ENCODE results near the gene PXDC1. TPM values are rescaled to one million over a fixed set of nuclear protein-coding genes. Genes with fewer than 3 reads are reported as not detected.

Gene PXDC1
- total and polyA plus RNA-seq, 10 donors, result 17.7 to 51.5 (median 32.0) TPM

DNA sequence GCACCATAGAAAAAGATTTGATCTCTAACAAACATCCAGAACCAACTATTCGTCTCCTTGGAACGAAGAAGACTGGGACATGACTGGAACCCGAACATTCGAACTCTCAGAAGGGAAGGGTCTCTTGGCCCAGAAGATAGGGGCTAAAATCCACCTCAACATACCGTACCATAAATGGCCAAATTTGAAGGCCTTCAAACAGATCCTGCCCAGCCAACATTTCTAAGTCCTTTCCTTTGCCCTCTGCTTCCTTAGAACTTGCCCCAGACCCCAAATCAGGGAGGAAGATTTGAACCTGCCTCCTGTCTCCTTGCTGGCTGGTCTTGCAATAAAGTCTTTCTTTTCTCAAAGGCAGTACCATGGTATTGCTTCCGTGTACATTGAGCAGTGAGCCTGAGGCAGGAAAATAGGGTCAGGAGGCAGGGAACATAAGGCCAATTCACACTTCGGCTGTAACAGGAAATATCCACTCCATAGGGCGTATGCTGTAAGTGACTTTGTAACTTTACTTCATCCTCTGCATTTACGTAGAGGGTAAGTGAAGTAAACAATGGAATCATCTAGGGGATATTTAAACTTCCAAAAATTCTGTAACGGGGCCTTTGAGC, 1.8 kb upstream of the PXDC1 start:
- 70 to 80% (median 72%) methylated on average over 10 of the region's 10 CpGs for WGBS, 5 donors
- peaks cover 0 to 42% (median 17%) of the 10 kb centered on the region in 7 donors for H3K27me3 ChIP-seq (replicated peaks in 1 of 7)
- H3K9me3 ChIP-seq, result no peaks in the 10 kb centered on the region
- TF ChIP-seq POLR2A (IDR thresholded peaks at IDR 0.05) (peak in 1 of 3 donors; percentile 58), POLR2AphosphoS5 (IDR thresholded peaks at IDR 0.05) (peak in 1 of 3 donors; percentile 84)
- TF ChIP-seq, protein P1, sequence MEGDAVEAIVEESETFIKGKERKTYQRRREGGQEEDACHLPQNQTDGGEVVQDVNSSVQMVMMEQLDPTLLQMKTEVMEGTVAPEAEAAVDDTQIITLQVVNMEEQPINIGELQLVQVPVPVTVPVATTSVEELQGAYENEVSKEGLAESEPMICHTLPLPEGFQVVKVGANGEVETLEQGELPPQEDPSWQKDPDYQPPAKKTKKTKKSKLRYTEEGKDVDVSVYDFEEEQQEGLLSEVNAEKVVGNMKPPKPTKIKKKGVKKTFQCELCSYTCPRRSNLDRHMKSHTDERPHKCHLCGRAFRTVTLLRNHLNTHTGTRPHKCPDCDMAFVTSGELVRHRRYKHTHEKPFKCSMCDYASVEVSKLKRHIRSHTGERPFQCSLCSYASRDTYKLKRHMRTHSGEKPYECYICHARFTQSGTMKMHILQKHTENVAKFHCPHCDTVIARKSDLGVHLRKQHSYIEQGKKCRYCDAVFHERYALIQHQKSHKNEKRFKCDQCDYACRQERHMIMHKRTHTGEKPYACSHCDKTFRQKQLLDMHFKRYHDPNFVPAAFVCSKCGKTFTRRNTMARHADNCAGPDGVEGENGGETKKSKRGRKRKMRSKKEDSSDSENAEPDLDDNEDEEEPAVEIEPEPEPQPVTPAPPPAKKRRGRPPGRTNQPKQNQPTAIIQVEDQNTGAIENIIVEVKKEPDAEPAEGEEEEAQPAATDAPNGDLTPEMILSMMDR (IDR thresholded peaks at IDR 0.05 in 8 of 11, conservative IDR thresholded peaks at IDR 0.05 in 3 of 11), result no peak
- peak overlapping the region; percentile 23 to 92 (median 80) for H3K27ac ChIP-seq
- peaks cover 7 to 68% (median 41%) of the 10 kb centered on the region in 6 donors for H3K4me1 ChIP-seq
- DNase-seq, result no peak
- intact Hi-C loops (cut with DNase I; ENCODE audit: low total_unique reads), result no loop called here
- H3K36me3 ChIP-seq, result no peaks in the 10 kb centered on the region
- no peak overlapping the region for H3K4me3 ChIP-seq

DNA sequence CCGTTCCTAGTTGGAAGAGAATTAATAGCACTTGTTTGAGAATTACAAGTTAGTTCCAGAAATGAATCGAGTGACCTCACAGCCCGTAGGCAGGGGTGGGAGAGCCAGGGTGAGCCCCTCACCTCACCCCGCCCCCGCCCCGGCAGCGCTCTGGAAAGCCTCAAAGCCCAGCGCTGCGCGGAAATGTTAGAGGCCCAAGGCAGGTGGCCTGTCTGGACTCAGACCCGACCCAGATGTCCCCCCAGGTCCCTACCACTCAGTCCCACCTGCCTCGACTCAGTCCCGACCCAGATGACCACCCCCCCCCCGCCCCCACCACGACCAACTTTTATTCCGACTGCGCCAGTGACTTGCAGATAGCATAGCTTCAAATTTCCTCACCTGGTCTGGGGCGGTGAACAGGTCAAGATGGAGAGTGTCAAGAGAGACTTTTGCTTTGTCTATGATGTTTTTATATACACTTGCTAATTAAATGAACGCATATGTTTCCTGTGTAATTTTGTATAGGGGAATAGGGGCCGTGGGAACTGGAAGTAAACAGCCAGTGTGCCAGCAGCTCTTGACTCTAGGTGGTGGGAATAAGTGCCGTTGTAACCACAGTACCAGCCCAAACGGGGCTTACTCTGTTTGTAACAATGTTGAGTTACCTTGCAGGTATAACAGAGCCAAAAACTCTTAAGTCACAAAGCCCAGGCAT, 1.2 kb upstream of the PXDC1 start:
- Histone ChIP-seq H3K4me3 (peak overlapping the region; percentile 51 to 83 (median 66)), H3K27ac (peak overlapping the region; percentile 83 to 92 (median 90)), H3K36me3 (no peaks in the 10 kb centered on the region), H3K27me3 (replicated peaks in 1 of 7) (peaks cover 0 to 42% (median 17%) of the 10 kb centered on the region in 7 donors), H3K4me1 (peaks cover 7 to 75% (median 48%) of the 10 kb centered on the region in 6 donors), H3K9me3 (no peaks in the 10 kb centered on the region)
- intact Hi-C loops (cut with DNase I; ENCODE audit: low total_unique reads), result no loop called here
- TF ChIP-seq POLR2AphosphoS5 (IDR thresholded peaks at IDR 0.05), result no peak
- TF ChIP-seq, protein P1 (IDR thresholded peaks at IDR 0.05 in 8 of 11, conservative IDR thresholded peaks at IDR 0.05 in 3 of 11), result no peak
- no peak for TF ChIP-seq POLR2A (IDR thresholded peaks at IDR 0.05)
- 20 to 37% (median 23%) methylated on average over 14 to 22 of the region's 22 CpGs for WGBS, 5 donors
- DNase-seq, result no peak

GRCh38 chr6:3751730-3752530, 417 bp upstream of the PXDC1 start:
- Histone ChIP-seq H3K4me1 (peaks cover 7 to 82% (median 55%) of the 10 kb centered on the region in 6 donors), H3K9me3 (no peaks in the 10 kb centered on the region), H3K27me3 (replicated peaks in 1 of 7) (peaks cover 0 to 42% (median 17%) of the 10 kb centered on the region in 7 donors), H3K4me3 (peak overlapping the region; percentile 51 to 83 (median 66)), H3K27ac (peak overlapping the region; percentile 83 to 92 (median 90)), H3K36me3 (no peaks in the 10 kb centered on the region)
- peak; percentile 94 for DNase-seq
- intact Hi-C loops (cut with DNase I; ENCODE audit: low total_unique reads), result no loop called here
- TF ChIP-seq, protein P1 (IDR thresholded peaks at IDR 0.05 in 8 of 11, conservative IDR thresholded peaks at IDR 0.05 in 3 of 11), result peak in 10 of 11 experiments; percentile 8 to 67 (median 52)
- no peak for TF ChIP-seq POLR2A (IDR thresholded peaks at IDR 0.05)
- peak; percentile 76 to 90 (median 85) for TF ChIP-seq POLR2AphosphoS5 (IDR thresholded peaks at IDR 0.05)
- WGBS, 5 donors, result 0 to 2% (median 1%) methylated on average over 26 to 104 of the region's 104 CpGs
